Esophagus muscularis mucosa (tissue), 4 donors: Measurements from ENCODE around the gene NEURL3. TPM values are rescaled to one million over a fixed set of nuclear protein-coding genes. Genes with fewer than 3 reads are reported as not detected.

Source experiments
- DNase-seq: peaks from one replicate; pipeline ENCODE4 v3.0.0-alpha.2; 2017; ENCODE audit errors: extremely low spot score
- H3K27ac ChIP-seq, 4 donors: fragments of 200-600 bp; sonication (generic); replicated peaks in 1 of 4; 1 replicate in 3 of 4; 2 replicates in 1 of 4; pipeline ENCODE4 v1.5.1; 2016 to 2019; ENCODE audit warnings: mild to moderate bottlenecking in 1 of 4
- H3K27me3 ChIP-seq, 4 donors: fragments of 200-600 bp; sonication (generic); one replicate each; pipeline versions ENCODE4 v1.5.1 to v1.6.0; 2016 to 2019
- H3K36me3 ChIP-seq, 4 donors: fragments of 200-600 bp; sonication (generic); one replicate each; pipeline ENCODE4 v1.5.1; 2016 to 2019
- H3K4me1 ChIP-seq, 4 donors: fragments of 200-600 bp; sonication (generic); one replicate each; pipeline ENCODE4 v1.5.1; 2016 to 2019
- H3K4me3 ChIP-seq, 4 donors: fragments of 200-600 bp; sonication (generic); 1 replicate in 2 of 4; 2 replicates in 2 of 4; pipeline ENCODE4 v1.5.1; 2016 to 2019; ENCODE audit warnings: mild to moderate bottlenecking in 4 of 4, moderate library complexity in 1 of 4
- H3K9me3 ChIP-seq, 4 donors: fragments of 200-600 bp; sonication (generic); 1 replicate in 3 of 4; 2 replicates in 1 of 4; pipeline ENCODE4 v1.5.1; 2016 to 2019
- EP300 ChIP-seq: sonication (generic); formaldehyde crosslinking; IDR thresholded peaks from one replicate; pipeline ENCODE4 v1.6.1; 2017; ENCODE audit warnings: antibody characterized with exemption
- POLR2A ChIP-seq: fragments of 450-650 bp; IDR thresholded peaks from one replicate; pipeline ENCODE4 v1.6.1; 2017; ENCODE audit warnings: antibody characterized with exemption, moderate library complexity, mild to moderate bottlenecking, low read depth
- POLR2AphosphoS5 ChIP-seq, 2 donors: sonication (generic); formaldehyde crosslinking; IDR thresholded peaks; one replicate each; pipeline ENCODE4 v1.6.1; 2017; ENCODE audit warnings: antibody characterized with exemption in 2 of 2
- WGBS: methylation state at CpG from one replicate; pipeline ENCODE4 v1.1.5; 2018; 5-methylcytosine and 5-hydroxymethylcytosine counted together
- intact Hi-C: fragments of 100-400 bp; cut with DNase I; formaldehyde crosslinking; loops from one replicate; pipeline ENCODE4 v1.15.1; 2023
- total RNA-seq, 4 donors: library from RNA; depleted of rRNA; stranded (reverse); fragments of >200 nt; gene quantifications; one replicate each; pipeline versions ENCODE4 v1.1.0 to v1.2.1, GENCODE V29; 2016
- TF ChIP-seq, protein P1 (sequence below), 3 experiments: fragments of 200-600 bp in 2 of 3; fragments of 450-650 bp in 1 of 3; sonication (generic) in 2 of 3; IDR thresholded peaks; one replicate each; pipeline ENCODE4 v1.5.1; 2017 to 2019; ENCODE audit warnings: antibody characterized with exemption in 3 of 3, mild to moderate bottlenecking in 2 of 3, moderate library complexity in 1 of 3

NEURL3 gene
- total RNA-seq, 4 donors from 2014 or later, result not detected

DNA sequence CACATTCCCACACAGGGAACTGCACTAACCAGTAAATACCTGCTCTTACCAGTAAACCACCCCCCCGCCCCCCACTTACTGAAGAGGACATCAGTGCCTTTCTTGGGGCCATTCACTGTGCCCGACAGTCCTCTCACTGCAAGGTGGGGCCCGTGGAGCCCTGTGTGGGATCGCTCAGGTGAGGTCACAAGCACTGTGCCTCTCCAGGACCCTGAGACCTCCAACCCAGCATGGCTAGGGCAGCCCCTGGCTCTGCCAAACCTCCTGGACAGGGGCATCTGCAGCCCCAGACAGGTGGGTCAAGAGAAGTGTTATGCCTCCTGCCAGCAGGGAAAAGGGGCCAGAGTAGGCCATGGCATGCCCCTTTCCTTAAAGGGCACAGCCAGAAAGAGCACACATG lies 6.7 kb upstream of the NEURL3 start:
- intact Hi-C loops, result loop anchor here (5.0 kb wide), 1 partner anchor 40 kb away; no protein-coding TSS in a partner anchor

GRCh38 chr2:96510931-96511595 lies 5.9 kb upstream of the NEURL3 start:
- Histone ChIP-seq H3K27ac (no peak overlapping the region), H3K4me3 (no peak overlapping the region), H3K36me3 (no peaks in the 10 kb centered on the region), H3K9me3 (no peaks in the 10 kb centered on the region), H3K27me3 (no peaks in the 10 kb centered on the region), H3K4me1 (peaks cover 8 to 23% (median 20%) of the 10 kb centered on the region in 4 donors)
- TF ChIP-seq, protein P1, sequence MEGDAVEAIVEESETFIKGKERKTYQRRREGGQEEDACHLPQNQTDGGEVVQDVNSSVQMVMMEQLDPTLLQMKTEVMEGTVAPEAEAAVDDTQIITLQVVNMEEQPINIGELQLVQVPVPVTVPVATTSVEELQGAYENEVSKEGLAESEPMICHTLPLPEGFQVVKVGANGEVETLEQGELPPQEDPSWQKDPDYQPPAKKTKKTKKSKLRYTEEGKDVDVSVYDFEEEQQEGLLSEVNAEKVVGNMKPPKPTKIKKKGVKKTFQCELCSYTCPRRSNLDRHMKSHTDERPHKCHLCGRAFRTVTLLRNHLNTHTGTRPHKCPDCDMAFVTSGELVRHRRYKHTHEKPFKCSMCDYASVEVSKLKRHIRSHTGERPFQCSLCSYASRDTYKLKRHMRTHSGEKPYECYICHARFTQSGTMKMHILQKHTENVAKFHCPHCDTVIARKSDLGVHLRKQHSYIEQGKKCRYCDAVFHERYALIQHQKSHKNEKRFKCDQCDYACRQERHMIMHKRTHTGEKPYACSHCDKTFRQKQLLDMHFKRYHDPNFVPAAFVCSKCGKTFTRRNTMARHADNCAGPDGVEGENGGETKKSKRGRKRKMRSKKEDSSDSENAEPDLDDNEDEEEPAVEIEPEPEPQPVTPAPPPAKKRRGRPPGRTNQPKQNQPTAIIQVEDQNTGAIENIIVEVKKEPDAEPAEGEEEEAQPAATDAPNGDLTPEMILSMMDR (IDR thresholded peaks at IDR 0.05), result no peak
- TF ChIP-seq EP300, result no peak
- DNase-seq, result no peak
- intact Hi-C loops, result loop anchor here (5.0 kb wide), 1 partner anchor 41 kb away; no protein-coding TSS in a partner anchor
- 72% methylated on average over 6 of the region's 6 CpGs for WGBS

More for the DNA sequence above, 6.7 kb upstream of the NEURL3 start:
- TF ChIP-seq POLR2AphosphoS5 (IDR thresholded peaks at IDR 0.05), result no peak
- TF ChIP-seq, protein P1 (IDR thresholded peaks at IDR 0.05), result no peak
- TF ChIP-seq EP300, result no peak
- no peak for TF ChIP-seq POLR2A
- no peak for DNase-seq
- no peaks in the 10 kb centered on the region for H3K36me3 ChIP-seq
- H3K9me3 ChIP-seq, result peaks cover 0 to 2% (median 0%) of the 10 kb centered on the region in 4 donors
- H3K4me1 ChIP-seq, result peaks cover 8 to 23% (median 20%) of the 10 kb centered on the region in 4 donors
- H3K4me3 ChIP-seq, result no peak overlapping the region
- no peaks in the 10 kb centered on the region for H3K27me3 ChIP-seq
- WGBS, result 75% methylated on average over 4 of the region's 4 CpGs
- H3K27ac ChIP-seq, result no peak overlapping the region

- TF ChIP-seq EP300, result no peak
- no peak overlapping the region for H3K4me3 ChIP-seq
- H3K36me3 ChIP-seq, result no peaks in the 10 kb centered on the region
- no peaks in the 10 kb centered on the region for H3K27me3 ChIP-seq
- no peak for DNase-seq
- 56% methylated on average over 10 of the region's 11 CpGs for WGBS
- intact Hi-C loops, result loop anchor here (1.0 to 10.0 kb wide), 4 partner anchors 38 to 375 kb away; partner anchors contain the start of gene ASTL
- peaks cover 8 to 23% (median 20%) of the 10 kb centered on the region in 4 donors for H3K4me1 ChIP-seq
- no peaks in the 10 kb centered on the region for H3K9me3 ChIP-seq
- H3K27ac ChIP-seq, result no peak overlapping the region
These were observed 4.7 kb upstream of the NEURL3 start for GRCh38 chr2:96509847-96510230.

- TF ChIP-seq POLR2A (no peak), EP300 (no peak), POLR2AphosphoS5 (IDR thresholded peaks at IDR 0.05) (peak in 1 of 2 donors; percentile 66)
- TF ChIP-seq, protein P1 (IDR thresholded peaks at IDR 0.05), result peak; percentile 96 to 100 (median 98)
- Histone ChIP-seq H3K4me3 (no peak overlapping the region), H3K9me3 (no peaks in the 10 kb centered on the region), H3K27ac (no peak overlapping the region), H3K36me3 (no peaks in the 10 kb centered on the region), H3K4me1 (peaks cover 8 to 23% (median 20%) of the 10 kb centered on the region in 4 donors), H3K27me3 (no peaks in the 10 kb centered on the region)
- DNase-seq, result no peak
- 27% methylated on average over 26 of the region's 32 CpGs for WGBS
- intact Hi-C loops, result loop anchor here (1.0 to 10.0 kb wide), 3 partner anchors 37 to 374 kb away; partner anchors contain the start of gene ASTL
These were observed 4.1 kb upstream of the NEURL3 start for GRCh38 chr2:96509114-96509846.

DNA sequence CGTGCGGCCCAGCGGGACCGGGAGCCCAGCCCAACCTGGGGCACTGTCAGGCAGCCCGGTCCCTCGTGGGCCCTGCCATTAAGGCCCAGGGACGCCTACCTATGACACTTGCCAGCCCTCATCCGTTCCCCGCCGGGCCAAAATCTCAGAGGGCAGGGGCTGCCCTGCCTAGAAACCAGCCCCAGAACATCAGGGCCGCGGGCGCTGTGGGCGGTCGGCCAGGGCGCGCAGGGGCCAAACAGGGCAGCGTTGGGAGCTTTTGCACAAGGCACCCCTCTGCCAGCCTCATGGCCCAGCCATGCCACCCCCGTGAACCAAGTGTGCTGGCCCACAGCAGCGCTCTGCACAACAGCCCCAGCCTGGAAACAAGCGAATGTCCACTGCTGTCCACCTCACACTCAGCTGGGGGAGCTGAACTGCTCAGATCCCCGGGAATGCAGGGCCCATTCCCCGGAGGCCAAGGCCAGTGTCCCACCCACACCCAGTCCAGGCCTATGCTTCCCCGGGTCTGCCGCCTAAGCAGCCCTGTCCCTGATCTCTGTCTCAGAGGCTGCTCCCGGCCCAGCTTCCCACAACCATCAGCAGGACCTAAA lies 3.5 kb upstream of the NEURL3 start:
- Histone ChIP-seq H3K4me3 (peak overlapping the region in 3 of 4 donors; percentile 40 to 56 (median 44)), H3K27ac (no peak overlapping the region), H3K9me3 (no peaks in the 10 kb centered on the region), H3K4me1 (peaks cover 8 to 23% (median 20%) of the 10 kb centered on the region in 4 donors), H3K36me3 (no peaks in the 10 kb centered on the region), H3K27me3 (no peaks in the 10 kb centered on the region)
- DNase-seq, result no peak
- no peak for TF ChIP-seq POLR2A
- TF ChIP-seq POLR2AphosphoS5 (IDR thresholded peaks at IDR 0.05), result no peak
- no peak for TF ChIP-seq EP300
- TF ChIP-seq, protein P1 (IDR thresholded peaks at IDR 0.05), result no peak
- intact Hi-C loops, result loop anchor here (1.0 to 10.0 kb wide), 3 partner anchors 36 to 374 kb away; partner anchors contain the start of gene ASTL
- 71% methylated on average over 21 of the region's 26 CpGs for WGBS
